DMS153 (cell line): ENCODE results near the gene EMX2.

ENCODE experiments used
- DNase-seq: peaks from one replicate; lab custom pipeline; 2025; lab: John Stamatoyannopoulos, UW

EMX2 gene

DNA sequence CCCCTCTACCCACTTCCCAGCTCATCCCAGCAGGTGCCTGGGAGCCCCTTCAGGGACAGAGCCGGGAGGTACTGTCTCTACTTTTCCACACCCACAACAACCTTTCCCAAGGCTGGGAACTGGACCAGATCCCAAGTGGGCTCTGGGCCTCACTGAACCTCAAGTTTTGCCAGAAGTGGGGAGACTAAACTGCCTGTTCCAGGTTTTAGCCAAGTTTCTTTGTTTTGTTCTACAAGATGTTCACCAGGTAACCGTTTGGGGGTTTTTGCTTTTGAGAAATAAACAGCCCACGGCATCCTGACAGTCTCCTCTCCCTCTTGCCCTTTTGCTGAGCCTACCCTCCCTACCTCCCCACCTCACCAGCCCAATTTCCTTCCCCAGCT, 10.6 kb upstream of the EMX2 start:
- DNase-seq = no peak

- no peak for DNase-seq
Measured at GRCh38 chr10:117532451-117533107, 10.0 kb upstream of the EMX2 start.

GRCh38 chr10:117533507-117534281, 8.9 kb upstream of the EMX2 start:
- DNase-seq = no peak

- peak; percentile 51 for DNase-seq
Measured at GRCh38 chr10:117534321-117535297, 7.9 kb upstream of the EMX2 start.

DNA sequence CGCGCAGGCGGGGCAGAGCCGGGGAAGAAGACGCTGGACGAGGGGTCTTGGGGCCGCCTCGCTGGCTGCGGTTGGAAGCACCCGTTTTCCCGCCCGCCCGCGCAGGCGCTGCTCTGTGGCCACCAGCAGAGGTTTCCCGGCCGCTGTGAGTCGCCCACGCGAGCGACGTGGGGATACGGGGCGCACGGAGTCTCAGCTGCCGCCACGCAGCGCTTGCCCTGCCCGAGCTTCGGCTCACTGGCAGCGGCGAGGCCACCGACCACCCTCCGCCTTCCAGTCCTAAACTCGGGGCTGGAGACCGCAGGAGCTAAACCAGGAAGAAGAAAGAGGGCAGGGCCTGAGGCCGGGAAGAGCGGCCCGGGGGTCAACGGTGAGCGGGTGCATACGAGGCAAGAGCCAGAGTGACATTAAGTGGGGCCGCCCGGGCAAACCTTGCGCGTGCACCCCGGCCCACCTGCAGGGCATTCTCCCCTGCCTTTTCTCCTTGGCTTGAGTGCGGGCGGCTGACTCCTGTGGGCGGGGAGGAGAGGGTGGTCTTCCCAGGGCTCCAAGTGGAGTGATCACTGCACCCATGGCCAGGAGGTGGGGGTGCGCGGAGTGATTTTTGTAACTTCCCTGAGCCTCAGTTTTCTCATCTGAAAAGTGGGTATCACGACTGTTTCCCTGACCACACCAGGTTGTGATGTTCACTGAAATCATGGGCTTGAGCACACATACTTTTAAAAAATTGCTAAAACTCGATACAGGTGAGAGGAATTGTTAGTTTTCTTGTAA, 7.1 kb upstream of the EMX2 start:
- DNase-seq = no peak

DNA sequence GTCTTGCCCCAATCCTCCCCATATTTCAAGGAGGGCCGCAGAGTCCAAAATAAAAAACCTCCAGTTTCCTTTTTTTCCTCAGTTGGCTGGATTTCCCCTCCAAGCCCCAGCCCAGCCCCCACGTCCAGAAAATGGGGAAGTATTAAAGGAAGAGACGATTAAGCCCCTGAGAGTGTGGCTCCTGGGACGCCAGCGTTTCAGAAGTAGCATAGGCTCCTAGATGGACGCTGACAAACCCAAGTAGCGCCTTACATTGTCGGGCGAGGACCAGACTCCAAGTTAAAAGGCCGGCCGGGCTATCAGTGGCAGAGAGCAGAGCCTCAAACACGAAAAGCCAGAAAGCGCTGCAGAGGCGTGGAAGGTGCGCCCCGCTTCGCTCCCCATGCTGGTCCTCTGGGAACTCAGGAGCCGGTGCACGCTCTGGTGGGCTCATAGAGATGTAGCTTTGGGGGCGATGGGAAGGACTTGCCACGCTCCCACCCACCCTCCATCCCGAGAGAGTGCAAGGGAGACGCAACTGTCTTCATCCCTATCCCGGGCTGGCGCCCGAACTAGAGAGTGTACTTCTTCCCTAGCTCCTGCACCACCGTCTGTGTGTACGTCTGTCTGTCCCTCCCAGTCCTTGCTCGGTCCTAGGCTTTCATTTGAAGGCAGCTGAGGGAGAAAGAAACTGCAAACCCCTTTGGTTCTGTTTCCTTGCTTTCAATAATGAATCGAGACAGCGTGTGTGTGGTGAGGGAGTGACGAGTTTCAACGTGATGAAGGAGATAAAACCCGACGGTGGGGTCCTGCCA, 6.3 kb upstream of the EMX2 start:
- no peak for DNase-seq

DNA sequence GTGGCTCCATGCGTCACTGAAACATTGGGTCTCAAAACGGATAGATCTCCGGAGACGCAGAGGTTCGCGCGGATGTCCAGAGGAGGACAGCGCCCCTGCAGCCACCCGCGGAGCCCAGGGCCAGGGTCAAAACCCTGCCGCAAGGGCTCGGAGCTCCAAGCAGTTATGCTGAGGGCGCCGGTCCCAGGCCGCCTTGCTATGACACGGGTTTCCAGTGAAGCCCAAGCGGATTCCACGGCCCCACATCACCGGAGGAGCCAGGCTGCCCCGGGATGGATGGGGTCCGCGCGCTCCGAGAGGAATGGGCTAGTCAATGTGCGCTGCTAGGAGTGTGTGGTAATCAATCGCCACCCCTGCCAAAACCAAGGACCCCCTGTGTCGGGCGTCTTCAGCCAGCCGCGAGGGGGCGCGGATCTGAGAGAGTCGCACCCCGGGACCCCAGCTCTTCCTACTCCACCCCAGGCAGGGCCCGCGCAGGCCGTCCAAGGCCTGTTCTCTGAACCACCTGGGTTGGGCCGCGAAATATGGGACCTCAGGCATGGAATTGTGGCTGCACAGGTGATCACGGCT, 5.6 kb upstream of the EMX2 start:
- no peak for DNase-seq

DNA sequence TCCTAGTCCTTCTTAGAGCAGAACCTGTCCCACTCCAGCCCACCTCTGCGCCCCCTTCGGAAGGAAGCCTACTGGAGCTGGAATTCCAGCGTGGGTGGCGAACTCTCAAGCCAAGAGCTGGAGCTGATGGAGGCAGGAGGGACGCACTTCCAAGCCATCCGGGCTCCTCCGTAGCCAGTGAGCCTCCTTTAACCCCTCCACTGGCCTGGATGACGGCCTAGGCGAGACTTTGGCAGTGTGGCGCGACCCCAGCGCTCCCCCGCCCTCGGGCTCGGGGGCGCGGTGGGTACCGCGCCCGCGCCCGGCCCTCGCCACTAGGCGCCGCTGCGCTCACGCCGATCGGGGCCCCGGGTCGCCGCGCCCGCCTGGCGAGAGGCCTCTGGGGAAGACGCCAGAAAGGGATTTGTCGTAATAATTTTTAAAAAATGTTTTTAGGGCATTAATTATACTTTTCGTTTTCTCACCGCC, 5.1 kb upstream of the EMX2 start:
- DNase-seq = no peak

- DNase-seq = no peak
Measured at GRCh38 chr10:117537904-117538524, 4.5 kb upstream of the EMX2 start.

- no peak for DNase-seq
Measured at GRCh38 chr10:117539361-117539773, 3.2 kb upstream of the EMX2 start.

DNA sequence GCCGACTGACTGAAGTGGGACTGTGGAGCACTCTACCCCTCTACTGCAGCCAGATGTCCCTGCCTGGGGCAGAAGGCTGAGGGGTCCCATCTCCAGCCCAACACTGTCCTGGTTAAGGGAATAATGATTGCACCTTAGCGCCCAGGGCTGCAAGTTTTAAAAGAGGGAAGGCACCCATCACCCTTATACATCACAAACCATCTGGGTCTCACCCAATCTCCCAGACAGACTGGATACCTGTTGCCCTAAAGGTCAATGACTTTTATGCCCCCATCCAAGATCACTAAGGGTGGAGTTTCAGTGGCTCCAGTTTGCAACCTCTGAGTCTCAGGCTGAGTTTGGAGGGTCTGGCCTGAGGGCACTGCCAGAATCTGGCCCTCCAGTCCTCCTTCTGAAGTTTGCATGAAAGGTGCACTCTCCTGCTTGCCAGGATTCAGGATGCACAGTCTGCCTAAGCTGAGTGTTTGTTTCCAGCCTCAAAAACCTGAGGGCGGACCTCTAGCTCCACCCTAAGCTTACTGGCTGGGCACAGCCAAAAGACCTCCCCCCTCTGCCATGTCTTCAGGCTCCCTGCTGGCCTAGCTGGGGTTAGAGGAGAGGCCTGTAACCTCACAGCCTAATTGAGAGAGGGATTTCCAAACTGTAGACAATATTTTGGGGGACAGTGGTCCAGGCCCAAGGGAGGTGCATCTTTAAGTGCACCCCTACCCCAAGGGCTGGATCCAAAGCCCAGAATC, 2.5 kb upstream of the EMX2 start:
- no peak for DNase-seq

DNA sequence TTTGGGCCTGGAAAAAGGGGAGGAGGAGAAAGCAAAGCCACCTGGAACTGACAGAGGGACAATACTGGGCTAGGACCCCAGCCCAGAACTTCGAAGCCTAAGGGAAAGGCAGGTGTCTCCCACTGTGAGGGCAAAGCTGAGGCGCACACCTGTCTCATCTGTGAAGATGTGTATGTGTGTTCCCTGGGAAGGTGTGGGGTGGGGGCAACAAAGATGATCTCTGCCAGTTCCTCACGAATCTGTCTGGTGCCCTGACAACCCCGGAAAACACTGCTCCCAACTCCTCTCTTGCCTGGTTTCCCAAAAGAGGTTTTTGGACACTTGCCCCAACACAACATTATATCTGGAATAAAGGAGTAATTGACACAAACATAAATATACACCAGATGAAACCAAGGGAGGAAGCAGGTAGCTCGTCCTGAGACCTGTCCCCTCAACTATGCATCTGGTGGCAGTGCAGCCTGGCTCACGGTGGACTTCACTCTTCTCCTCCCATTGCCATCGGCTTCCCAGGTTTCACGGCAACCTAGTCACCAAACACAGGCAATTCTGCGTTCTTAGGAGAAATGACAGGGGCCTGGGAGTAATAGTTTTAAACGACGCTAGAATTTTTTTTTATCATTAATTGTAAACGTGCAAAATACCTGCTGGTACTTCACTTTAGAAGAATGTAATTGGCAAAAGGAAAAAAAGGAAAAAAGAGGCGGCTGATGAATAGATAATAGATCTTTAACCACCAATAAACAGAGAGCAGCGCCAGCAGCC, 1.7 kb upstream of the EMX2 start:
- DNase-seq = no peak

DNA sequence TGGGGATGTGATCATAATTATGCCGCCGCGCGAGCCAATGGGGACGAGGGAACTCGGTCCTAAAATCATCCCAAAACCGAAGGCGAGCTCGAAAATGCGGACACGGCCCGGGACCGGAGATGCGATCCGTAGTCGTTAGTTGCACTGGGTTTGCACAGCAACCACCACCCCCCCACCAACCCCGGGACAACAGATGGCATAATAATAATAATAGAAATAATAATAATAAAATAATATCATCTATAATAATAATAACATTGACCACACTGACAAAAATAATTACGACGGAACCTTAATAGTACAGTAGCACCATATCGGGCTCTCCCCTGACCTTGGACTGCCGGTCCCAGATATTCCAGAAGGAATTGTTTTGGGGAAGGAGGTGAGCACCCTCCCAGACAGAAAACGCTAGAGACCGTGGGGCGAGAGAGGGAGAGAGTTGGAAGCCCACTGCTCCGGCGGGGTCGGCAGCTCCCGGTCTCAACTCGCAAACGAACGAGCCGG, 1.1 kb upstream of the EMX2 start:
- no peak for DNase-seq

DNA sequence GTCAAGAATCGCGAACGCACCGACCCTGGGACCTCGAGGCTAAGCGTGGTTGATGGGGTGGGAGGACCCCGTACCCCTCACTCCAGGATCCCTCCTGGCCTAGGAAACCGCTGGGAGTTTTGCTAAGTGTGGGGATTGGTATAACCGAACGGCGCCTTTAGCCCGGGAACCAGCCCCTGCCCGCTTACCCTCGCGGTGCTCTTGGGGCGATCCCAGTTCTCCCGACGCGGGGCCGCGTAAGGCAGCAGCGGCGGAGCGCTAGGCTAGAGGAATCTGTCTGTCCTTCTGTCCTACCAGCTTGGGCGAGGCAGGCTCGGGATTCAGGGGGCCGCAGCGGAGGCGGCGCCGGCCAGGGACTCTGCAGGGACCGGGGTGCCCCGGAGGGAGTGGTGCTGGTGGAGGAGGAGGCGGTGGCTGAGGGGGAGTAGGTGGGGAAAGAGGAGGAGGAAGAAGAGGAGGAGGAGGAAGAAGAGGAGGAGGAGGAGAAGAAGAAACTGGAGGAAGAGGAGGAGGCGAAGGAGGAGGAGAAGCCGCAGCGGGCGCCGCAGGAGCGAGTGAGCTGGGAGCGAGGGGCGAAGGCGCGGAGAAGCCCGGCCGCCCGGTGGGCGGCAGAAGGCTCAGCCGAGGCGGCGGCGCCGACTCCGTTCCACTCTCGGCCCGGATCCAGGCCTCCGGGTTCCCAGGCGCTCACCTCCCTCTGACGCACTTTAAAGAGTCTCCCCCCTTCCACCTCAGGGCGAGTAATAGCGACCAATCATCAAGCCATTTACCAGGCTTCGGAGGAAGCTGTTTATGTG, 439 bp upstream of the EMX2 start:
- no peak for DNase-seq

GRCh38 chr10:117543225-117544003, 868 bp downstream of the EMX2 start:
- DNase-seq = no peak

- DNase-seq = no peak
Measured at GRCh38 chr10:117544004-117544701, 1.6 kb downstream of the EMX2 start.
